Right cardiac atrium (tissue), 5 donors: ENCODE data around the gene CACNG3. TPM values are rescaled to one million over a fixed set of nuclear protein-coding genes. Genes with fewer than 3 reads are reported as not detected.
"Not testable (repeated sequence)": the region's sequence is repeated elsewhere in the genome, so short reads cannot be mapped to it uniquely, and the experiment has no call there.

ENCODE experiments used
- ATAC-seq, 2 donors: fragments of 200-7000 bp; cut with Tn5 transposase; one replicate each; pipeline versions ENCODE4 v1.8.0 to v1.9.1; 2020; ENCODE audit warnings: moderate library complexity in 2 of 2, mild to moderate bottlenecking in 1 of 2
- DNase-seq, 3 donors: peaks; one replicate each; pipeline ENCODE4 v3.0.0-alpha.2; 2020
- H3K27ac ChIP-seq: one replicate; pipeline ENCODE4 v1.5.1; 2013; ENCODE audit warnings: mild to moderate bottlenecking, low read length, control low read depth, moderate library complexity
- H3K27me3 ChIP-seq: one replicate; pipeline ENCODE4 v1.6.1; 2013; ENCODE audit not compliant: control insufficient read depth, insufficient read depth
- H3K4me1 ChIP-seq: one replicate; pipeline ENCODE4 v1.6.1; 2013; ENCODE audit warnings: low read length; ENCODE audit not compliant: control insufficient read depth, insufficient read depth
- H3K4me3 ChIP-seq: one replicate; pipeline ENCODE4 v1.5.1; 2013; ENCODE audit warnings: low read length, control low read depth
- H3K9me3 ChIP-seq: one replicate; pipeline ENCODE4 v1.6.1; 2013; ENCODE audit warnings: low read length; ENCODE audit not compliant: control insufficient read depth
- WGBS: extraction: QIAGEN DNeasy Blood & Tissue Kit; methylation state at CpG from one replicate; pipeline ENCODE4 v1.1.7; 2013; 5-methylcytosine and 5-hydroxymethylcytosine counted together
- intact Hi-C, 4 donors: fragments of 100-400 bp; cut with DNase I; formaldehyde crosslinking; loops; one replicate each; pipeline versions ENCODE4 v1.11.0 to v1.14.0; 2022 to 2023
- polyA plus RNA-seq: library from polyadenylated mRNA; stranded (reverse); fragments of 200-250 nt; gene quantifications from one replicate; pipeline ENCODE4 v1.2.3, GENCODE V29; 2013
- total RNA-seq, 4 donors: library from RNA; stranded (reverse); fragmentation: NEBNext Ultra II Directional; extraction: Animal tissue kit (Norgen Biotek cat#: 25700); gene quantifications; one replicate each; pipeline ENCODE4 v1.2.1, GENCODE V29; 2021
- donor health status: healthy with polysubstance abuse.
- donor health status: DM: no; HTN: yes; CAD: no.
- donor health status: DM: no; HTN: no; CAD: no.
- donor health status: DM: no; HTN: yes; CAD: no; lungs with severe emphysema.
- donor health status: DM: yes; HTN: yes; CAD: no.

The CACNG3 gene
- total and polyA plus RNA-seq, 5 donors, result not detected

- Histone ChIP-seq H3K9me3 (no peaks in the 10 kb centered on the region), H3K27ac (no peak overlapping the region), H3K27me3 (no peaks in the 10 kb centered on the region), H3K4me1 (no peaks in the 10 kb centered on the region), H3K4me3 (no peak overlapping the region)
- WGBS, result 83% methylated on average over 3 of the region's 3 CpGs
- ATAC-seq (no peak), DNase-seq (no peak)
- intact Hi-C loops, result no loop called here
These were observed 80.4 kb downstream of the CACNG3 start for GRCh38 chr16:24336491-24336890.

GRCh38 chr16:24337013-24337412 is 80.9 kb downstream of the CACNG3 start:
- ATAC-seq (no peak), DNase-seq (no peak)
- 77% methylated on average over 4 of the region's 4 CpGs for WGBS
- no peaks in the 10 kb centered on the region for H3K27me3 ChIP-seq
- intact Hi-C loops, result no loop called here
- no peak overlapping the region for H3K27ac ChIP-seq
- no peak overlapping the region for H3K4me3 ChIP-seq
- H3K9me3 ChIP-seq, result no peaks in the 10 kb centered on the region
- H3K4me1 ChIP-seq, result no peaks in the 10 kb centered on the region

- H3K27me3 ChIP-seq, DNase-seq, H3K4me1 ChIP-seq, H3K27ac ChIP-seq, intact Hi-C loops, H3K4me3 ChIP-seq, ATAC-seq, H3K9me3 ChIP-seq: not testable (repeated sequence)
- 79% methylated on average over 11 of the region's 11 CpGs for WGBS
These were observed 87.7 kb downstream of the CACNG3 start for GRCh38 chr16:24343829-24344228.

GRCh38 chr16:24344784-24345183 is 88.6 kb downstream of the CACNG3 start:
- intact Hi-C loops, result no loop called here
- H3K9me3 ChIP-seq, result no peaks in the 10 kb centered on the region
- H3K27ac ChIP-seq, result no peak overlapping the region
- H3K4me3 ChIP-seq, result no peak overlapping the region
- H3K27me3 ChIP-seq, result no peaks in the 10 kb centered on the region
- H3K4me1 ChIP-seq, result no peaks in the 10 kb centered on the region
- 54% methylated on average over 2 of the region's 2 CpGs for WGBS
- no peak for DNase-seq
- ATAC-seq, result no peak

- Histone ChIP-seq H3K4me3 (no peak overlapping the region), H3K27me3 (no peaks in the 10 kb centered on the region), H3K4me1 (no peaks in the 10 kb centered on the region), H3K27ac (no peak overlapping the region), H3K9me3 (no peaks in the 10 kb centered on the region)
- ATAC-seq (no peak), DNase-seq (no peak)
- WGBS, result 51% methylated on average over 4 of the region's 4 CpGs
- intact Hi-C loops, result no loop called here
These were observed 89.6 kb downstream of the CACNG3 start for GRCh38 chr16:24345704-24346103.

- 55% methylated on average over 11 of the region's 11 CpGs for WGBS
- Histone ChIP-seq H3K9me3 (no peaks in the 10 kb centered on the region), H3K4me3 (no peak overlapping the region), H3K27ac (no peak overlapping the region), H3K27me3 (no peaks in the 10 kb centered on the region), H3K4me1 (no peaks in the 10 kb centered on the region)
- ATAC-seq, result no peak
- intact Hi-C loops, result no loop called here
- no peak for DNase-seq
These were observed 90.6 kb downstream of the CACNG3 start for GRCh38 chr16:24346734-24347133.

GRCh38 chr16:24347556-24347955 is 91.4 kb downstream of the CACNG3 start:
- intact Hi-C loops, result no loop called here
- Histone ChIP-seq H3K27me3 (no peaks in the 10 kb centered on the region), H3K9me3 (no peaks in the 10 kb centered on the region), H3K27ac (no peak overlapping the region), H3K4me1 (no peaks in the 10 kb centered on the region), H3K4me3 (no peak overlapping the region)
- WGBS, result 29% methylated on average over 2 of the region's 2 CpGs
- no peak for ATAC-seq
- DNase-seq, result no peak

- Histone ChIP-seq H3K27ac (no peak overlapping the region), H3K4me1 (no peaks in the 10 kb centered on the region), H3K9me3 (no peaks in the 10 kb centered on the region), H3K27me3 (no peaks in the 10 kb centered on the region), H3K4me3 (no peak overlapping the region)
- DNase-seq (no peak), ATAC-seq (no peak)
- 47% methylated on average over 9 of the region's 9 CpGs for WGBS
- intact Hi-C loops, result no loop called here
These were observed 92.6 kb downstream of the CACNG3 start for GRCh38 chr16:24348545-24349290.

- H3K4me3 ChIP-seq, result no peak overlapping the region
- no peaks in the 10 kb centered on the region for H3K9me3 ChIP-seq
- H3K27me3 ChIP-seq, result no peaks in the 10 kb centered on the region
- 69% methylated on average over 8 of the region's 8 CpGs for WGBS
- no peak for ATAC-seq
- intact Hi-C loops, result no loop called here
- H3K4me1 ChIP-seq, result no peaks in the 10 kb centered on the region
- DNase-seq, result no peak
- H3K27ac ChIP-seq, result no peak overlapping the region
These were observed 93.2 kb downstream of the CACNG3 start for GRCh38 chr16:24349320-24349719.

- Histone ChIP-seq H3K4me3 (no peak overlapping the region), H3K27me3 (no peaks in the 10 kb centered on the region), H3K9me3 (no peaks in the 10 kb centered on the region), H3K27ac (no peak overlapping the region), H3K4me1 (no peaks in the 10 kb centered on the region)
- ATAC-seq (no peak), DNase-seq (no peak)
- WGBS, result 79% methylated on average over 5 of the region's 5 CpGs
- intact Hi-C loops, result no loop called here
These were observed 96.6 kb downstream of the CACNG3 start for GRCh38 chr16:24352746-24353145.

- no peak overlapping the region for H3K4me3 ChIP-seq
- no peaks in the 10 kb centered on the region for H3K27me3 ChIP-seq
- ATAC-seq, result no peak
- H3K27ac ChIP-seq, result no peak overlapping the region
- no peak for DNase-seq
- intact Hi-C loops, result no loop called here
- 69% methylated on average over 5 of the region's 5 CpGs for WGBS
- no peaks in the 10 kb centered on the region for H3K9me3 ChIP-seq
- no peaks in the 10 kb centered on the region for H3K4me1 ChIP-seq
These were observed 97.5 kb downstream of the CACNG3 start for GRCh38 chr16:24353622-24354021.

GRCh38 chr16:24357511-24357910 is 101.4 kb downstream of the CACNG3 start:
- no peaks in the 10 kb centered on the region for H3K27me3 ChIP-seq
- no peak overlapping the region for H3K4me3 ChIP-seq
- ATAC-seq (no peak), DNase-seq (no peak)
- WGBS, result 78% methylated on average over 7 of the region's 7 CpGs
- no peaks in the 10 kb centered on the region for H3K9me3 ChIP-seq
- H3K27ac ChIP-seq, result no peak overlapping the region
- intact Hi-C loops, result no loop called here
- H3K4me1 ChIP-seq, result no peaks in the 10 kb centered on the region
